MG63 (cell line): Measurements from ENCODE around the gene MFN1. TPM values are rescaled to one million over a fixed set of nuclear protein-coding genes. Genes with fewer than 3 reads are reported as not detected.

Source experiments
- DNase-seq: peaks from one replicate; pipeline ENCODE4 v3.0.0-alpha.2; 2020
- H3K27me3 ChIP-seq: fragments of 250-450 bp; sonication (Bioruptor Pico); 2 replicates; pipeline ENCODE4 v1.5.1; 2020; ENCODE audit warnings: mild to moderate bottlenecking, moderate library complexity
- H3K36me3 ChIP-seq: fragments of 250-450 bp; sonication (Bioruptor Pico); 2 replicates; pipeline ENCODE4 v1.5.1; 2020; ENCODE audit warnings: mild to moderate bottlenecking, moderate library complexity
- H3K4me3 ChIP-seq: fragments of 250-450 bp; sonication (Bioruptor Pico); 2 replicates; pipeline ENCODE4 v1.5.1; 2020; ENCODE audit warnings: mild to moderate bottlenecking, moderate library complexity
- H3K9me3 ChIP-seq: fragments of 250-450 bp; sonication (Bioruptor Pico); 2 replicates; pipeline ENCODE4 v1.5.1; 2020; ENCODE audit warnings: mild to moderate bottlenecking, moderate library complexity
- total RNA-seq: library from RNA; depleted of rRNA; stranded (reverse); fragments of >200 nt; shearing (Covaris generic); gene quantifications from 2 replicates; pipeline ENCODE4 v1.2.3, GENCODE V29; 2014; ENCODE audit warnings: low replicate concordance

The MFN1 gene
- total RNA-seq, 1 experiment from 2014 or later: 40.8 TPM

- H3K27me3 ChIP-seq: no peaks in the 10 kb centered on the region
- no peak overlapping the region for H3K4me3 ChIP-seq
- no peaks in the 10 kb centered on the region for H3K9me3 ChIP-seq
- peaks cover 62% of the 10 kb centered on the region for H3K36me3 ChIP-seq
- no peak for DNase-seq
Observed at GRCh38 chr3:179402963-179403362, 55.5 kb downstream of the MFN1 start.

- H3K36me3 ChIP-seq: peaks cover 57% of the 10 kb centered on the region
- no peak overlapping the region for H3K4me3 ChIP-seq
- no peak for DNase-seq
- H3K27me3 ChIP-seq: no peaks in the 10 kb centered on the region
- no peaks in the 10 kb centered on the region for H3K9me3 ChIP-seq
Observed at GRCh38 chr3:179404307-179404706, 56.8 kb downstream of the MFN1 start.

- no peak for DNase-seq
- no peaks in the 10 kb centered on the region for H3K27me3 ChIP-seq
- no peaks in the 10 kb centered on the region for H3K9me3 ChIP-seq
- no peak overlapping the region for H3K4me3 ChIP-seq
- H3K36me3 ChIP-seq: peaks cover 35% of the 10 kb centered on the region
Observed at GRCh38 chr3:179410331-179410730, 62.8 kb downstream of the MFN1 start.

- Histone ChIP-seq H3K27me3 (no peaks in the 10 kb centered on the region), H3K9me3 (no peaks in the 10 kb centered on the region), H3K4me3 (no peak overlapping the region), H3K36me3 (peaks cover 35% of the 10 kb centered on the region)
- no peak for DNase-seq
Observed at GRCh38 chr3:179410999-179411398, 63.5 kb downstream of the MFN1 start.

- Histone ChIP-seq H3K27me3 (no peaks in the 10 kb centered on the region), H3K36me3 (peaks cover 55% of the 10 kb centered on the region), H3K4me3 (no peak overlapping the region), H3K9me3 (no peaks in the 10 kb centered on the region)
- no peak for DNase-seq
Observed at GRCh38 chr3:179414804-179415203, 67.3 kb downstream of the MFN1 start.

GRCh38 chr3:179415377-179415776 is 67.9 kb downstream of the MFN1 start:
- H3K4me3 ChIP-seq: no peak overlapping the region
- no peaks in the 10 kb centered on the region for H3K9me3 ChIP-seq
- peaks cover 55% of the 10 kb centered on the region for H3K36me3 ChIP-seq
- H3K27me3 ChIP-seq: no peaks in the 10 kb centered on the region
- DNase-seq: no peak

- Histone ChIP-seq H3K27me3 (no peaks in the 10 kb centered on the region; the same call in 1 of the 2 replicates), H3K4me3 (no peak overlapping the region), H3K36me3 (peaks cover 66% of the 10 kb centered on the region), H3K9me3 (no peaks in the 10 kb centered on the region)
- no peak for DNase-seq
Observed at GRCh38 chr3:179416681-179417080, 69.2 kb downstream of the MFN1 start.

- H3K36me3 ChIP-seq: peaks cover 66% of the 10 kb centered on the region
- H3K9me3 ChIP-seq: no peaks in the 10 kb centered on the region
- no peak overlapping the region for H3K4me3 ChIP-seq
- DNase-seq: no peak
- H3K27me3 ChIP-seq: no peaks in the 10 kb centered on the region; the same call in 1 of the 2 replicates
Observed at GRCh38 chr3:179418610-179419009, 71.1 kb downstream of the MFN1 start.

- H3K36me3 ChIP-seq: peaks cover 67% of the 10 kb centered on the region
- H3K27me3 ChIP-seq: no peaks in the 10 kb centered on the region; the same call in 1 of the 2 replicates
- H3K4me3 ChIP-seq: no peak overlapping the region
- H3K9me3 ChIP-seq: no peaks in the 10 kb centered on the region
- no peak for DNase-seq
Observed at GRCh38 chr3:179421500-179421899, 74.0 kb downstream of the MFN1 start.

GRCh38 chr3:179425075-179425474 is 77.6 kb downstream of the MFN1 start:
- Histone ChIP-seq H3K27me3 (no peaks in the 10 kb centered on the region; the same call in 1 of the 2 replicates), H3K9me3 (no peaks in the 10 kb centered on the region), H3K4me3 (no peak overlapping the region), H3K36me3 (peaks cover 48% of the 10 kb centered on the region)
- no peak for DNase-seq

GRCh38 chr3:179428876-179429548 is 81.5 kb downstream of the MFN1 start:
- Histone ChIP-seq H3K9me3 (no peaks in the 10 kb centered on the region), H3K27me3 (no peaks in the 10 kb centered on the region), H3K36me3 (peaks cover 24% of the 10 kb centered on the region), H3K4me3 (no peak overlapping the region)
- no peak for DNase-seq

- H3K4me3 ChIP-seq: no peak overlapping the region
- peaks cover 14% of the 10 kb centered on the region for H3K36me3 ChIP-seq
- DNase-seq: no peak
- no peaks in the 10 kb centered on the region for H3K27me3 ChIP-seq
- no peaks in the 10 kb centered on the region for H3K9me3 ChIP-seq
Observed at GRCh38 chr3:179430277-179430870, 82.9 kb downstream of the MFN1 start.

- H3K36me3 ChIP-seq: peaks cover 3% of the 10 kb centered on the region; the same call in 1 of the 2 replicates
- DNase-seq: no peak
- H3K4me3 ChIP-seq: no peak overlapping the region
- H3K27me3 ChIP-seq: no peaks in the 10 kb centered on the region
- no peaks in the 10 kb centered on the region for H3K9me3 ChIP-seq
Observed at GRCh38 chr3:179432021-179432420, 84.5 kb downstream of the MFN1 start.

- DNase-seq: no peak
- H3K4me3 ChIP-seq: no peak overlapping the region
- H3K36me3 ChIP-seq: peaks cover 3% of the 10 kb centered on the region; the same call in 1 of the 2 replicates
- no peaks in the 10 kb centered on the region for H3K9me3 ChIP-seq
- H3K27me3 ChIP-seq: no peaks in the 10 kb centered on the region
Observed at GRCh38 chr3:179432451-179432850, 84.9 kb downstream of the MFN1 start.

GRCh38 chr3:179436517-179436916 is 89.0 kb downstream of the MFN1 start:
- Histone ChIP-seq H3K4me3 (no peak overlapping the region), H3K36me3 (peaks cover 12% of the 10 kb centered on the region), H3K9me3 (no peaks in the 10 kb centered on the region), H3K27me3 (no peaks in the 10 kb centered on the region)
- no peak for DNase-seq

GRCh38 chr3:179438841-179439240 is 91.3 kb downstream of the MFN1 start:
- no peak overlapping the region for H3K4me3 ChIP-seq

More at GRCh38 chr3:179438841-179439240, 91.3 kb downstream of the MFN1 start:
- Histone ChIP-seq H3K36me3 (peaks cover 18% of the 10 kb centered on the region), H3K9me3 (no peaks in the 10 kb centered on the region), H3K27me3 (no peaks in the 10 kb centered on the region)
- no peak for DNase-seq
